NCI-H2196 treated with DMSO at 0.1 percent for 48 hours (cell line): ENCODE measurements around the gene CD8B.

Experiments used
- DNase-seq: peaks from one replicate; lab custom pipeline; 2025; ENCODE audit not compliant: unreplicated experiment; lab: John Stamatoyannopoulos, UW

The CD8B gene

DNA sequence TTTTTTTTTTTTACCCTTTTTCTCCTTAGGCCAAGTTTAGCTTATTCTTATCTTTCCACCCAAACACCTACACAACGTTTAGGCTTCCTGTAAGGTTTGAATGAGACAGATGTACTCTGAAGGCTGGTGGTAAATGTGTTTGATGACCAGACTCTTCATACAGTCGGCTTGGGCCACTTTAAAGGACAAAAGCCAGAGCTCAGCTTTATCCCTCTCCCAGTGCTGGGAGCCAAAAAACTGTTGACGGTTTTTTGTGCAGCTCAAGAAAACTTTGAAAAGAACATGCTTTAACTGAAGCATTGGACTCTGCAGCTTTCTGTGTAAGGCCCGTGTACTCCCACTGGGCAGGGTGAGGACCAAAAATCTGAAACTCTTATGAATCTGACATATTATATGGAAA is 86.3 kb downstream of the CD8B start:
- no peak for DNase-seq

DNA sequence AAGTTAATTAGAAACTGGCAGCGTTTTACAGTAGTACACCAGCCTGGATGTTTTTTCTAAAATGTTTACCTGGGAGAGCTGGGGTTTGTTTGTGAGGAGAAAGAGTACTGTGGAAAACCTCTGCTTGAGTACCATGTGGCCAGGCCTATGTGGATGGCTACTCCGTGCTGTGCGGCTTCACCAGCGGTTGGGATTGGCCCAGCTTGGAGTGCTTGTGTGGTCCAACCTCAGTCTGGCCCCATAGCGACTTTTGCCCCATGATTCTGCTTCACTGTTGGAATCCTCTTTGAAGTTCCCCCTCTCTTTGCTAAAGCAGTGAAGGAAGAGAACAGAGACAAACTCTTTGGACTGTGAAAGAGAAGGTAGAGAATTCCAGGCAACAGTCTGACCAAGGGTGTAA is 86.8 kb downstream of the CD8B start:
- DNase-seq, result no peak

DNA sequence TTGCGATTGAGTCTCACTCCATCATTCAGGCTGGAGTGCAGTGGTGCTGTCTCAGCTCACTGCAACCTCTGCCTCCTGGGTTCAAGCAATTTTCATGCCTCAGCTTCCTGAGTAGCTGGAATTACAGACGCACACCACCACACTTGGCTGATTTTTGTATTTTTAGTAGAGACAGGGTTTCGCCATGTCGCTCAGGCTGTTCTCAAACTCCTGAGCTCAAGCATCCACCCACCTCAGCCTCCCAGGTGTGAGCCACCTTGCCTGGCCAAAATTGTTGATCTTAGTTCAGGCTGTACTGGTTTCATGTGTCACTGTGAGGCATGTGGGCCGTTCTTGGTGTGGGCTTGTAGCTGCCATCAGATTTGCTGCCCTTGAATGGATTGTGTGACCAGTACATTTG is 89.1 kb downstream of the CD8B start:
- no peak for DNase-seq

DNA sequence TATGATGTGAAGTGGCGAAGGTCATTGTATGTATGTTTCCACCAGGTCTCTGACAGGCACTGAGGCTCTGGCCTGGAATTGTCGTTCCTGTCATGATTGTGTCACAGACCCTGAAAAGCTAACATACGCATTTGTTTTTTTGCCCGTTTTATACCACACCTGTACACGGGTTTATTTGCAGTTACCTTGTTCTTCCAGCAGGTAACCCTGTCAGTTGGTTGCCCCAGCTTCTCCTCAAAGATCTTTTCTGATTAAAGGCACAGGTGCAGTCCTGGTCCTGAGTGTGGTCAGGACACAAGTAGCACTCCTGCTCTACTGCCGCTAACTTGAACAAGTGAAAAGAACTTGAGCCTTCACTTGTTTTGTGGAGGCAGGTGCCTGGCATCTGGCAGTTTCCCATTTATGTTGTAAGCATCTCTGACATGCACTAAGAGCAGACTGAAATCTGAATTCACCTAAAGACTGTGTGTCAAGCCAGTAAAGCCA is 90.8 kb downstream of the CD8B start:
- DNase-seq, result no peak

DNA sequence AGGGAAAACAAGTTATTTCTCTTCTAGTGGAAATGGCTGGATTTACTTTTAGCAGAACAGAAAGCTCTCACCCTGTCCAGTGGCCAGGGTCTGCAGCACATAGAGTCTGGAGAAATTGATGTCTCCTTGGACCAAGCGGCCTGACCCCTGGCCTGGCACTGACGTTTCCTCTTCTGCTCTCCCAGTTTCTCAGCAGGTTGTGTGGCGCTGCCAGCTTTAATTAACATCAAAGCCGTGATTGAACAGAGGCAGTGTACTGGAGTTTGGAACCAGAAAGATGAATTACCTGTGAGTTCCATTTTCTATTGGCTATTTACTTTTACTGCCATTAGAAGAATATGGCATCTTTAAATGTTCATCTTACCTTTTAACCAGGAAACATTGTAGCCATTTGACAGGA is 91.8 kb downstream of the CD8B start:
- DNase-seq, result no peak

DNA sequence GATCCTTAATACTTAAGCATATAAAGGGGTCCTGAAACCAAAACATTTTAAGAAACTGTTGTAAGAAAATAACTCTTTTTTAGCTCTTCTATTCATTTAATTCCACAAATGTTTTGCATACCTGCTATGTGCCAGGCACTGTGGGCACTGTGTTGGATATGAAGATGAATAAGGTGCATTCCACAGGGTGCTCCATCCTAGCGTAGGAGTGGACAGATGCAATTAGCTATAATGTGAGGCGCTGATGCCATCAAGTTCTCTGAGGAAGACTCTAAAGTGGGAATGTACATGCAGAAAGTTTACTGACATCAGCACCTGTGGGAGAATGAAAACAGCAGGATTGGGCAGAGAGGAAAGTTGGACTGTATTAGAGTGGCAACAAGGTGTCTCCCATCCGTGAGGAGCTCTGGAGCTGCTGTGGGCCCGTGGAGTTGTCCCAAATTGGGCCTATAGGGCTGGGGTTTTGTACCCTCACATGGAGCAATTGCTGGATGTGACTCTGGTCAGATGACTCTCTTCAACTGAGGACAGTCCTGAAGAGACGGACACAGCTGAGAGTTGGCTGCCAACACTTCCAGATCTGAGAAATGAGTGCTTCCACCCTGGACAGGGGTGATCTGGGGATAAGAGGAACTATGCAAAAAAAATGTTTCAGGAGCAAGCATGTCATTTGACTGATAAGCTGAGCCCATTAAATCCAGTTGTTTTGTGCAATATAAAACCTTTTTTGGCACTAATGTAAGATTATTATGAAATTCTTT is 93.3 kb downstream of the CD8B start:
- no peak for DNase-seq
